GM21423 (cell line): ENCODE measurements around the gene HIP1.
"Not testable (repeated sequence)": the region's sequence is repeated elsewhere in the genome, so short reads cannot be mapped to it uniquely, and the experiment has no call there.

Experiments
- ATAC-seq: cut with Tn5 transposase; IDR thresholded peaks from one replicate; pipeline ENCODE4 v1.9.1; 2021; ENCODE audit warnings: mild to moderate bottlenecking, moderate library complexity; ENCODE audit not compliant: unreplicated experiment

HIP1 gene

DNA sequence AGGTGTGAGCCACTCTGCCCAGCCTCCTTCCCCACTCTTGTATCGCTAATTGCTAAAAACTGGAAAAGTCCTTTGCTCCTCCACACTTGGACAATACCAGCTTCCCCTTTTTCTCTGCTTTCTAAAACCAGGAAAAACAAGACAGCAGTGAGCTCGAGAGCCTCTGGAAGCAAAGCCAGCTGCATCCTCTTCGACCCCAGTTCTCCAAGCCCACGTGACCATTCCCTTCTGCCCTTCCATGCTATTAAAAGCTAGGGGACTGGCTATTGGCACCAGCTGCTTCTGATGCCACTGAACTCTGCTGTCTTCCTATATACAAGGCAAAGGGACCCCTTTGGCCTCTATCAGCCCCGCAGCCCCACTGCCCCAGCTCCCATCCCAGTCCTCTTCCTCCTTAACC, 154.4 kb downstream of the HIP1 start:
- no peak for ATAC-seq

DNA sequence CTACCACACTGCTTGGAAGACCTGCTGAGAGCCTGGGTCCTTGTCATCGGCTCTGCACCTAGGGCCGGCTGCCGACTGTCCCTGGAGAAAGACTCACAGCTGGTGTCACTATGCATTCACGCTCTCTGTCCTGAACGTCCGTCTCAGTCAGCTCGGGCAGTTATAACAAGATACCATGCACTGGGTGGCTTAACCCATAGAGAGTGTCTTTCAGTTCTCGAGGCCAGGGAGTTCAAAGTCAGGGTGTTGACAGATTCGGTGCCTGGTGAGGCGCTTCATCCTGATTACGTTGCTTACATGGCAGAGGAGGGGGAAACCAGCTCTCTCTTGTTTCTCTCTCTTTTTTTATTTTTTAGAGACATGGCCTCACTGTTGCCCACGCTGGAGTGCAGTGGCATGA, 155.5 kb downstream of the HIP1 start:
- no peak for ATAC-seq

DNA sequence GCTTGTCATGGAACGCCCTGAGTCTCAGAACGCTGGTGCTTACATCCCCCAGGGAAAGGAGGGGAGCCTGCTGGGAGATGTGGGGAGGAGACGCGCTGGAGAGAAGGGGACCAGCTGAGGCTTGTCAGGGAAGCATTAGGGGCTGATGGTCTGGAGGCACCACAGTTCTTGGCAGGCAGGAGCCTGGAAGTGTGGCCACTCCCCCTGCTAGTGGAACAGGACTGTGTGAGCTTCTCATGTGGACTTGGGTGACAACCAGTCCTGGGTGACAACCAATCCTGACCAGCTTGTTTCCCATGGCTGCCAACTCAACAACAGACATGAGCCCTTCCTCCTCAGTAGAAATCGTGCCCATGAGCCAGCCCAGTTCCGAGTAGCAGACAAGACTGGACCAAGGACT, 158.8 kb downstream of the HIP1 start:
- no peak for ATAC-seq

DNA sequence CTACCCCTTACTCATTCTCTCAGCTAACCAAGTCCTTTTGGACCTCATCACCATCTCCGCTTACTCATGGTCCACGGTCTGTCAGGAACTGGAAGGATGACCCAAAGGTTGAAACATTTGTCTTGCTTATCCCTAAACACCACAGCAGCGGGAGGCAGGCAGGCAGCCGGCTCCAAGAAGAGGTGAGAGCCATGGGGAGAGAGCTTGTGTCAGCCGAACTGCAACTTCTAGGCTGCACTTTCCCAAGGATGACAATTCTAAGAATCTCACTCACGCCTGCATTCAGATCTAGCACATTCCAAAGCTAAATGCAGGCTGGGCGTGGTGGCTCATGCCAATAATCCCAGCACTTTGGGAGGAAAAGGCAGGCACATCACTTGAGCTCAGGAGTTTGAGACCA, 160.7 kb downstream of the HIP1 start:
- no peak for ATAC-seq

DNA sequence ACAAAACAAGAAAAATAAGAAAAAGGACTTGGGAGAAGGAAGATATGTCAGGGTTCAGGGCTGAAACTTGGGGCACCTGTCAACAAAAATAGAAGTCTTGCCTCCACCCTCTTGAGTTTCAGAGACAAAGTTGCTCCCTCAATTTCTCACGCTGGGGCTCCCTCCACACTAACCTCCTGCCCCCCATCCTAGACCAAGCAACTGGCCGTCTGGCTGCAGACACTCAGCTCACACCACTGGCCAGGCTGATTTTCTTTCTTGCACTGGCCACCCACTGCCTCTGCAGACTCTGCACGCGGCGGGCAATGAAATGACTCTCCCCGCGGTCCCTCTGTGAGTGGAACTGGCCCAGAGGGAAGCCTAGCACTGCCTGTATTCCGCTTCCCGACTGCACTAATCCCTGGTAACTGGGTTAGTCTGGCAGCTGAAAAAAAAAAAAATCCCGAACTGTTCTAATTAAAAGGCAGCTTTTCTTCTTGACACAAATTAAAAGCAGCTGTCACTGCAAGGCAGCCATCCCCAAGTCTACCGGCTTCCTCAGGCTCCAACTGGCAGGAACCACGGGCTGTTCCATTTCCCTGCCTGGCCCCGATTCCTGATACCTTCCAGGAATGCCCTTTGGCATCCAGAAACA, 163.1 kb downstream of the HIP1 start:
- no peak for ATAC-seq

DNA sequence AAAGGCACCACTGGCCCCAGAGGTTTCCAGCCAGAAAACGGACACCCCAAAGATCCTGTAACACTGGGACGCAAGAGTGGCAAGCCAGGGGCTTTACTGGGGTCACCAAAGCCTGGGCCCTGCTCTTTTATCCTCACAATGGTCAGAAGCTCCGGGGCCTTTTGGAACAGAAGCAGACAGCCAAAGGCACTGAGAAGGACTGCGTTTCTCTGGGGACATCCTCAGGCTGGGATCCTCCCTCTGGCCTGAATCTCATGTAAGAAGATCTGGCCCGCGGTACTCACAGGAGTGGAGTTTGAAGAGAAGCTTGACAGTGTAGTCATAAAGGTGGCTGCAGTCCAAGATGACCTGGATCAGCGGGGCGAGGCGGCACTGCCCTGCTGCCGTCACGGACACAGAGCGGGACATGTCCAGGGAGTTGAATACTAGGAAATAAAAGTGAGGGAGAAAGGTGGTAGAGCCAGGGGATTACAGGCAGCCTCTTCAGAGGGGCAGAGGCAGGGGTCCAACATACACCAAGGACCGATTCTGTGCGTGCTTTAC, 165.2 kb downstream of the HIP1 start:
- no peak for ATAC-seq

DNA sequence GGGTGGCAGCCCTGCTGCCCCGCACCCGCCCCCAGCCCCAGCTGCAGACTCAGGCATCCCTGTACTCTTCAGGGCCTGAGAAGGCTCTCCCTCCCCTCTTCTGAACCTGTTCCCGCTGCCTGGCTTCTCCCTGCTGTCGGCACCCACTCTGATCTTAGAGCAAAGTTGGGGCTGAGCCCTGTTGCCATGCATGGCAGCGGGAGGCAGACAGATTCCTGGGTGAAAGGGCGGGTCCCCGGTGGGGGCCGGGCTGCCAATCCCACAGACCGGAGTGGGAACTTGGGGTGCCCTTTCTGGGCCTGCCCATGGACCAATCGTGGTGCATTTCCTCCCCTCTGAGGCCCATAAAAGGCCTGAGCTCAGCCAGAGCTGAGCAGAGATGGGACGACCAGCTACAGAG, 165.9 kb downstream of the HIP1 start:
- no peak for ATAC-seq

DNA sequence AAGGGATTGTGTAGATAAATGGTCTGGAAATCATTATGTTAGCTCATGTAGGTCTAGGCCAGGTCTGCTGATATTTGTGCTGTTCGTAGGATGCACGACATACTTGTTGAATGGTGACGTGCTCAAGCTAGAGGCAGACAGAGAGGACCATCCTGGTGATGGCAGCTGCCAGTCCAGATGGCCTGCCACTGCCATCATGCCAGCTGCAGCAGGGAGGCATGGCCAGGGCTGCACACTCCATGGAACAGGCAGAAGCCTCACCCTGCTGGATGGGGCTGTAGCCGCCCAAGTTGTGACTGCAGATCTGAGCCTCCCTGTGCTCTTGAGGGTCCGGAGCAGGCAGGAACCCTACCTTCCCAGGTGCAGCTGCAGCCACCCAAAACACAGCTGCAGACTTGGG, 166.3 kb downstream of the HIP1 start:
- no peak for ATAC-seq

DNA sequence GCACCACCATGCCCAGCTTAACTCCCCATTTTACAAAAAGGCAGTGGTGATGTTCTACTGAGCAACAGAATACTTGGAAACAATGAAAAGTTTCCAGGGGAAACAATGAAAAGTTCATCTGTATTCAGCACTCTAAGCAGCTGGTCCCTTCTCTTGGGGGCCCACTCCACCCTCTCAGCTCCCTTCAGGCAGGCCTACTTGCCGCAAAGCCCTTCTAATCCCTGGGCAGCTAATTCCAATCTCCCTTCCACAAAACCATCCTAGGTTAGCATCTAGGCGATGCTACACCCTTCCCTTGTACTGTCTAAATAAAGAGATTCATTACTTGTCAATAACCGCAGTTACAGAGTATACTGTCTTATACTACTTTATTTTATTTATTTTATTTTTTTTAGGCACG, 167.5 kb downstream of the HIP1 start:
- no peak for ATAC-seq

DNA sequence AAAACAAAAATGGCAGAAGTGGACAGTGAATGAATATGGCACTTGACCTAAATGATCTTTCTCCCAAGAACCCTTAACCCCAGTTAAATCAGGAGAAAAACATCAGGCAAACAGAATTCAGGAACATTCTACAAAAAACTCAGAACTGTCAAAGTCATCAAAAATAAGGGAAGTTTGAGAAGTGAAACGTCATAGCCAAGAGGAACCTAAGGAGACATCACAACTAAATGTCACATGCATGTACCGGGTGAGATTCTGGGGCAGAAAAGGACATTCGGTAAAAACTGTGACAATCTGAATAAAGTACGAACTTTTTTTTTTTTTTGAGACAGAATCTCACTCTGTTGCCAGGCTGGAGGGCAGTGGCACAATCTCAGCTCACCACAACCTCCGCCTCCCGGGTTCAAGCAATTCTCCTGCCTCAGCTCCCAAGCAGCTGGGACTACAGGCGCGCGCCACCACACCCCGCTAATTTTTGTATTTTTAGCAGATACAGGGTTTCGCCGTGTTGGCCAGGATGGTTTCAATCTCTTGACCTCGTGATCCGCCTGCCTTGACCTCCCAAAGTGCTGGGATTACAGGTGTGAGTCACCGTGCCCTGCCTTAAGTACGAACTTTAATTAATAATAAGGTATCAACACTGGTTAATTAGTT, 169.0 kb downstream of the HIP1 start:
- not testable (repeated sequence) for ATAC-seq

DNA sequence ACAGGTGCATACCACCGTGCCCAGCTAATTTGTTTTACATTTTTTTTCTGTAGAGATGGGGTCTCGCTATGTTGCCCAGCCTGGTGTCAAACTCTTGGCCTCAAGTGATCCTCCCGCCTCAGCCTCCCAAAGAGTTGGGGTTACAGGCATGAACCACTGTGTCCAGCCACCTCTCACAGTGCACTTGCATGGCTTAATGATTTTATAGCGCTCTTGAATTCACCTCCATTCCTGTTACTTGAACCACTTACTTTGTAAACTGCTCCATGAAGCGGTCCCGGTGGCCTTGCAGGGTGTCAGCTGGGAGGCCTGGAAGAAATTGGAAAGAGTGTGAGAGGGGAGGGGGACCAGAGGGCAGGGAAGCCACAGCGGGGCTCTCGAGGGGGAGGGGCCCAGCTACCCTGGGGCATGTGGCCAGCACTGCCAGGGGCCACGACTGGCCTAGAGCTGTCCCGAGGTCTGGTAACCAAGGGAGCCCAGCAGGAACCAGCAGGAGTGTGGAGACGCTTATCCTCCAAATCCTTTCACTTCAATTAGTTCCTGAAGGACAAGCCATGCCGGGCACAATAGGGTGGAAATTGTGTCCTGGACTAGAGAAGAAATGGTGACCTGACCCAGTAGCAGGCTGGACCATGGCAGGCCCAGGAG, 170.7 kb downstream of the HIP1 start:
- ATAC-seq = no peak

DNA sequence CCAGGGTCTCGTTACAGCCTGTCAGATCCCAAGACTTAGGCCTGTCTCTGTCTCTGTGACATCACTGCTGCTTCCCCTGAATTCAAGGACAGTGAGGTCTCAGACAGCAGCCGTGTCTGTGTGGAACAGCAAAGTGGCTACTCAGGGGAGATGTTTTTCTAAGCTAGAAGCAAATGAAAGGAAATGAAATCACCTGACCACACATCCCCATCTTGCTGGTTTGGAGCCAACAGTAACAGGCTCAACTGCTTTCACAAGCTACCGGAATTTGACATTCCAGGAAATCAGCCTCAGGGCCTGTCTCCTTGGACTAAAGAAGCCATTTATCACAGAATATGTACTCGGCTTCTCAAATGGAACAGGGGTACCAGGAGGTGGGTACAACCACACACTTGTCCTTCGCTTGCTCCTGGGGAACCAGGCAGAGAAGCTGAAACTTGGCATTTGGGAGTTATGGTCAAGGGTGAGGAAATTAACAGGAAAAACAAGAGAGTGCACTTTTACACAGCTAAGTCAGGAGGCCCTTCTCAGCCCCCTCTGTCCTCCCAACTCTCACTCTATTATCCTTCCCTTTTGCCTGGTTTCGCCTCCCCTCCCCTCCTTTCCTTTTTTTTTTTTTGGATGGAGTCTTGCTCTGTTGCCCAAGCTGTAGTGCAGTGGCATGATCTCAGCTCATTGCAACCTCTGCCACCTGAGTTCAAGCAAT, 173.5 kb downstream of the HIP1 start:
- ATAC-seq = no peak

DNA sequence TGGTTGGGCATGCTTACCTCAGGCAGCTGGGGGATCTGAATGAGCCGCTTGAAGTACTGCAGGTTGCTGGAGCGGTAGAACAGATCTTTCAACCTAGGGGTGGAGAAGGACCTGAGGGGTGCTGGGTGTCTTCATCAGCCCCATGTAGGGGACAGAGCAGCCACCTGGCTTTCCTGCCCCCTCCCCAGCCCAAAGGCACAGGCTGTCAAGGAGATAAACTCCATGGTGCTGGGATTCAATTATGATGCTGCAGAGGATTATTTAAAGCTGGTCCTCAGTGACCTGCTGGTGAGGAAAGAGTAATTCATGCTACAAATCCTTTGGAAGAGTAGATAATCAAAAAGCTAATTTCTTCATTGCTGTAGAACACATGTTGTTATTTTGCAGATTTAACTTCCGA, 175.6 kb downstream of the HIP1 start:
- ATAC-seq = no peak

DNA sequence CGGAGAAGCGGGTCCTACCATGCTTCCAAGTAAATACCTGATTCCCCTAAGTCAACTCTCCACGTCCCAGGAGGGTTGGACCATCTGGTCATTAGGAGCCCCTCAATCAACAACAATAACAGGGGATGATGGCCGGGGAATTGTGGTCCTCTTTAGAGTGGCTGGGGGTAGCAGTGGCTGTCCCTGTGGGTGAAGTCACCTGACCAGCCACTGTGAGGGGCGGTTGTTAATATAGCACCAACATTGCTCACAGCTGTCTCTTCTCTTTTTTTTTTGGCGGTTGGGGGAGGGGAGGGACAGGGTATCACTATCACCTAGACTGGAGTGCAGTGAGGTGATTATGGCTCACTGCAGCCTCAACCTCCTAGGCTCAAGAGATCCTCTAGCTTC, 178.8 kb downstream of the HIP1 start:
- ATAC-seq = no peak

DNA sequence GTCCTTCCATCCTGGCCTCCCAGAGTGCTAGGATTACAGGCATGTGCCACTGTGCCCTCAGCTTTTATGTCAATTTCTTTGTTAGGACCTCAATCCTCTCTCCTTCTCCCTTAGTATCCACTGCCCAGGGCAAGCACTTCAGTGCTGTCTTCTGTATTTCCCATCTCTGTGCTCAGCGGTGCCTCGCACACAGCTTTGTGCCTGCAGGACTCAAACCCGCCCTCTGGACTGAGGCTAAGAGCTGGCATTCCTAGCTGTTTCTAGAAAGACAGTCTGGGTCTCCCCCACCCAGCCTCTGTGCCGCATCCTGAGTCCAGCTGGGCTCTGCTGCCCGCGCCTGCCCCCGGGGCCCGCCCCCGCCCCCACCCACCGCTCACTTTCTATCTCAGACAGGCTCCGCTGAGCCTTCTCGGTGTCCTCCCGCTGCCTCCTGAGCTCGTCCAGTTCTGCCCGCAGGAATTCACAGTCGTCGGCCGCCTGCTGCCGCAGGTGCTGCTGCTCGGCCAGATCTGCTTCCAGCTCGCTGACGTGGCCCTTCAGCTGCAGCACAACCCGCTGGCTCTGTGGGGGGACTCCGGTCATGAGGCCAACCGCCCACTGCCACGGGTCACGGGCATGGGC, 179.3 kb downstream of the HIP1 start:
- ATAC-seq = no peak

DNA sequence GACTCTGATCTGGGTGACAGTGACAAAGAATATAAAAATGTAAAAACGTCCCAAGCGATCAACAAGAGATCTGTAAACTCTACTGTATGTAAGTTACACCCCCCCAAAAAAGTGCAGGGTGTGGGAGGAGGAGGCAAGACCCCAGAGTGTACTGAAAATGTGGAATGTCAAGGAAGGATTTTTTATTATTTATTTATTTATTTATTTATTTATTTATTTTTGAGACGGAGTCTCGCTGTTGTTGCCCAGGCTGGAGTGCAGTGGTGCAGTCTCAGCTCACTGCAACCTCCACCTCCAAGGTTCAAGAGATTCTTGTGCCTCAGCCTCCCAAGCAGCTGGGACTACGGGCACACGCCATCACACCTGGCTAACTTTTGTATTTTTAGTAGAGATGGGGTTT, 181.9 kb downstream of the HIP1 start:
- ATAC-seq = not testable (repeated sequence)

DNA sequence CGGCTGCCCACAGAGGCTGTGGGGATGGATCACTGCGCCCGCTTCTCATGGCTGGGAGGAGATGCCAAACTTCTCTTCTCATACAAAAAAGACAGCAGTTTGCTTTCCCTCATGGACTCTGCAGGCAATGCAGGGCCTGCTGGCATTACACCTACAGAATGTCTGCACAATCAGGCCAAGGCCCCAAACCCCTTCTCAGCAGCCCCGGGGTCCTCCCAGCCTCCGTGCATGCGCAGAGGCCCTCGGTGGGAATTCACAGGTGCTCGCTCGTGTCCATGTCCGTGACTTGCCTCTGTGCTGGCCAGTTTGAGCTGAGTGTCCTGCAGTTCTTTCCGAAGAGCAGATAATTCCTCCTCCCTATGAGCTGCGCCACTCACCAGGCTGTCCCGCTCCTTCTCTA, 183.0 kb downstream of the HIP1 start:
- no peak for ATAC-seq

DNA sequence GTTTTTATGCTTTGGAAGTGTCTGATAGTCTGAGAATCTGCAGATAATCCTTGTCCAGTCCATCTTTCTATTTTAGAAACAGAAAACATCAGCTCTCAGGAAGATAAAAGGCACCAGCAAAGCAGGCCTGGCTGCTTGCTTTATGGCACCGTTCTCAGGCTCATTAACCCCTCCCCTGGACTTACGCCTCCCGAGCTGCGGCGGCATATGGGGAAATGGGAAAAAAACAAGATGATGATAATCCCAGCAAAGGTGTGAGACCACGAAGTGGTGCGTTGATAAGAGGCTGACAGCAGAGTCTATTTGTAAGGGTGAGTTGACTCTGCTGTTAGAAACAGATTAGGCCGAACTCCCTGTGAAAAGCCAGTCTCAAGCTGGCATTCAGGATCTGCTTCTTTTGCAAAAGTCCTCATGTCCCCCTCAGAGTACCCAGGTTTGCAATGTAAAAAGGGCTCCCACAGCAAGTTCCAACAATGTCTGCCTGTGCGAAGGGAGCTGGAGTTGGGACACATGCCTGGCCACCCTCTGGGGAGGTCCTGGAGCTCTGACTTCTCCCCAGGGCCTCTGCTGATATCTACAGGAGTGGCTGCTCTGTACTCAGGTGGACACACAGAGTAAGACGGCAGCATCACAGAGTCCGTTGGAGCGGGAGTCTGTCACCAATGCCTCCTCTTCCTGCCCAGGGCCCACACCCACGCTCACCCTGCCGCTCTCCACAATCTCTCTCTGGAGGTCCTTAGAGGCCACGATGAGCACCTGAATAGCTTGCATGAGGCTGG, 192.3 kb downstream of the HIP1 start:
- ATAC-seq = no peak

DNA sequence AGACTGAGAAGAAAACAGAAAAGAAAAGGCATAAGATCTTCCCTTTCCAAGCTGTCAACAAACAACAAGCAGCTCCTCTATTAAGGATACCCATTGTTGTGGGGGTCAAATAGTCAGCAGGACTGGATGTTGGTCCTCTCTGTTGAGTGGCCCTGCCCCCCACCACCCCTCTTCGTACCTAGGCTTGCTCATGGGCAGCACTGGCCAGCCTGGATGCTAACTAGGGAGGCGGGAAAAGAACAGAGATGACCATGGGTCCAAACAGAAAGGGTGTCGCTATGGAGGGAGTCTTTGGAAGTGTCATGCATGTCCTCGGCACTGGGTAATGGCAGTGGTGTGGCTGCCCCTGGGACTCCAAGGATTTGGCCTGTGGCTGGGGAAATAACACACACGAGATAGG, 201.0 kb downstream of the HIP1 start:
- ATAC-seq = no peak

DNA sequence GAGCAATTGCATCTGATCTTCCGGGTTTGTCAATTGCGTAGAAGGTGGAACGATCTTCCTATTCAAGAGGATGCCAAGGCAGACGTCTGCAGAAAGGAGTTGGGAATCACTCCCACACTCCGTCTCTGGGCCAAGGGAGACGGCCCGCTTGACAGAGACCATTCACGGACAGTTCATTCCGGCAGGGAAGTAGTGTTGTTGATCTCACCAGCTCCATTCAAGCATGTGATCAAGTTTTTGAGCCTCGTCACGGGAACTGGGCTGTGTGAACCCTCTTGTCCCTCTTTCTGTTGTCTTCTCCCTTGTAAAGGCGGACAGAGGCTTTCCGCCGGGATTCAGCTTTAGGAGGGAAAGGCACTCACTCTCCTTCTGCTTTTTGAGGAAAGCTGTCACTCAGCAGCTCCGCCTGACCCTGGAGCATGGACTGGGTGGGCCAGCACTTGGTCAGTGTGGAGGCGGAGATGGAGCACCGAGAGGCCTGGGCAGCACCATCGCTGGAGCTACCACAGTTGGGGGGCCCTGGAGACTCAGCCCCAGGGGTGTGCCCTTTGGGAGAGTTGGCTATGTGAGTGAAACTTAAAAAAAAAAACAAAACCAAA, 201.7 kb downstream of the HIP1 start:
- no peak for ATAC-seq
